ENCODE data around the gene CCDC3. TPM values are rescaled to one million over a fixed set of nuclear protein-coding genes. Genes with fewer than 3 reads are reported as not detected.

Gene CCDC3
- total RNA-seq, 1 experiment from 2014 or later = 0.10 TPM

- no peaks in the 10 kb centered on the region for H3K27me3 ChIP-seq (ENCODE audit: control insufficient read depth, insufficient read depth, low read length)
- POLR2A ChIA-PET = no interaction called here
- in situ Hi-C loops (cut with HindIII; ENCODE audit: low pct_unique_long_range_greater_than_20kb, low sequenced_read_pairs) = no loop called here
Measured at GRCh38 chr10:13000431-13000830, 1.1 kb downstream of the CCDC3 start.

GRCh38 chr10:12999849-13000248, 1.7 kb downstream of the CCDC3 start:
- intact Hi-C loops (cut with micrococcal nuclease; ENCODE audit: unreplicated experiment) = no loop called here
- ChIA-PET POLR2A (no interaction called here), CTCF (no interaction called here)
- Histone ChIP-seq H3K9me3 (ENCODE audit: control insufficient read depth, insufficient read depth, low read depth, low read length) (no peaks in the 10 kb centered on the region), H3K27ac (ENCODE audit: low read length) (no peak overlapping the region), H3K27me3 (ENCODE audit: control insufficient read depth, insufficient read depth, low read length) (no peaks in the 10 kb centered on the region), H3K4me3 (ENCODE audit: low read depth in 2 of 2, low read length in 2 of 2) (no peak overlapping the region), H3K36me3 (ENCODE audit: control insufficient read depth, insufficient read depth, low read length) (no peaks in the 10 kb centered on the region), H3K4me1 (ENCODE audit: control insufficient read depth, insufficient read depth, low read length) (no peaks in the 10 kb centered on the region)
- TF ChIP-seq REST (IDR thresholded peaks at IDR 0.05; ENCODE audit: insufficient read depth in 1 of 2, low read depth in 2 of 2, low read length in 1 of 2) (no peak), TCF7L2 (IDR thresholded peaks at IDR 0.05; ENCODE audit: low read depth, low read length) (no peak), POLR2AphosphoS5 (IDR thresholded peaks at IDR 0.05; ENCODE audit: low read depth, low read length) (no peak), SIN3A (IDR thresholded peaks at IDR 0.05; ENCODE audit: borderline replicate concordance, insufficient read depth, low read depth, low read length) (no peak), CTCF (IDR thresholded peaks at IDR 0.05) (no peak)
- ATAC-seq (no peak), DNase-seq (ENCODE audit: low read depth, low spot score) (no peak)
- in situ Hi-C loops (cut with HindIII; ENCODE audit: low pct_unique_long_range_greater_than_20kb, low sequenced_read_pairs) = no loop called here
- BruUV-seq (replicated peaks) = no TSS peak

More at GRCh38 chr10:13000431-13000830, 1.1 kb downstream of the CCDC3 start:
- no peaks in the 10 kb centered on the region for H3K4me1 ChIP-seq (ENCODE audit: control insufficient read depth, insufficient read depth, low read length)
- H3K4me3 ChIP-seq (ENCODE audit: low read depth in 2 of 2, low read length in 2 of 2) = no peak overlapping the region
- DNase-seq (ENCODE audit: low read depth, low spot score) (no peak), ATAC-seq (no peak)
- CTCF ChIA-PET = no interaction called here
- no peaks in the 10 kb centered on the region for H3K9me3 ChIP-seq (ENCODE audit: control insufficient read depth, insufficient read depth, low read depth, low read length)
- TF ChIP-seq CTCF (IDR thresholded peaks at IDR 0.05) (no peak), REST (IDR thresholded peaks at IDR 0.05; ENCODE audit: insufficient read depth in 1 of 2, low read depth in 2 of 2, low read length in 1 of 2) (no peak), POLR2AphosphoS5 (IDR thresholded peaks at IDR 0.05; ENCODE audit: low read depth, low read length) (no peak), TCF7L2 (IDR thresholded peaks at IDR 0.05; ENCODE audit: low read depth, low read length) (no peak), SIN3A (IDR thresholded peaks at IDR 0.05; ENCODE audit: borderline replicate concordance, insufficient read depth, low read depth, low read length) (no peak)
- no peaks in the 10 kb centered on the region for H3K36me3 ChIP-seq (ENCODE audit: control insufficient read depth, insufficient read depth, low read length)
- intact Hi-C loops (cut with micrococcal nuclease; ENCODE audit: unreplicated experiment) = no loop called here
- no peak overlapping the region for H3K27ac ChIP-seq (ENCODE audit: low read length)
- no TSS peak for BruUV-seq (replicated peaks)

All from Panc1 (cell line).